Erythroblast (primary cell): ENCODE results near the gene OR2V2.

Experiments
- GATA1 ChIP-seq: IDR thresholded peaks from 2 replicates; pipeline ENCODE4 v1.6.1; 2011; ENCODE audit warnings: low read depth, mild to moderate bottlenecking, control low read depth, low read length, moderate library complexity
- POLR2A ChIP-seq: IDR thresholded peaks from 2 replicates; pipeline ENCODE4 v1.6.1; 2011; ENCODE audit warnings: mild to moderate bottlenecking, low read length

- TF ChIP-seq POLR2A, result no peak
- no peak for TF ChIP-seq GATA1
These were observed 40.3 kb downstream of the OR2V2 start for GRCh38 chr5:181187500-181188213.
